ENCODE results near the gene CCDC6.
"Not testable (repeated sequence)": the region's sequence is repeated elsewhere in the genome, so short reads cannot be mapped to it uniquely, and the experiment has no call there.

CCDC6 gene

DNA sequence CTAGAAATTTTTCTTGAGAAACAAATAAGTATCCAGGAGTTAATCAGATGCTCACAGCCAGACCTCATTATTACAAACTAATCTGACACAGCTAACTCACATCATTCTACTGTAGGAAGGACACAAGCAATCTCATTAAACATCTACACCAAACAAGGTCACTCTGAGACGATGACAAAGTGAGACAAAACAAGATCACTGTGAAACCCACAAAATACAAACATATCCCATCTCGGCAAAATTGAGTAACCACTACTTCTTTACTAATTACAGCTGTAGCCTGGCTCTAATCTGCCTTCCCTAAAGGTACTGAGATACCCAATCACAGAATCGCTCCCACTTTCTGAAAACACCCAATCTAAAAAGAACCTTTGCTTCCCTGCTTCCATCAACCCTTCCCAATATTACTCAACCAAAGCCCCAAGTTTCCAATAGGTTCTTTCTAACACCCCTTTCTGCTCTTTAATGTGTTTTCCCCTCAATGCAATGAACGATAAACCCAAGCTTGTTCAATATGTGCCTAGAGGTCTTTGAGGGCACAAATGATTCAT lies 26.9 kb downstream of the CCDC6 start:
- DNase-seq = no peak

DNA sequence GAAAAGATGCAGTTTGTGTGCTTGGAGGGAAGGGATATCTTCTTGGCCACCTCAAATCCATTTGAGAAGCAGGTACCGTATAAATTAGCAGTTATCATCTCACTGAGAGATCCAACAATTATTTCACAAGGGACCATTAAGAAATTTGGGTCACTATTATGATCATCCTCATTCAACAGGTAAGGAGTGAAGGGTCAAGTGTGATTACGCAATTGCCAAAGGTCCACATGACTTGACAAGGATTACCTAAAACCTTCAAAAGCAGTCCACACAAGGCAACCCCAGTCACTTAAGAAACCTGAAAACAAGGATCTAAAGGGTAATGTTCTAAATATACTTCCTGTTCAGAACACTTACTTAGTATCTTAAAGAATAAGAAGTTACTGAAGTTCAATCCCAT lies 27.4 kb downstream of the CCDC6 start:
- DNase-seq = no peak

DNA sequence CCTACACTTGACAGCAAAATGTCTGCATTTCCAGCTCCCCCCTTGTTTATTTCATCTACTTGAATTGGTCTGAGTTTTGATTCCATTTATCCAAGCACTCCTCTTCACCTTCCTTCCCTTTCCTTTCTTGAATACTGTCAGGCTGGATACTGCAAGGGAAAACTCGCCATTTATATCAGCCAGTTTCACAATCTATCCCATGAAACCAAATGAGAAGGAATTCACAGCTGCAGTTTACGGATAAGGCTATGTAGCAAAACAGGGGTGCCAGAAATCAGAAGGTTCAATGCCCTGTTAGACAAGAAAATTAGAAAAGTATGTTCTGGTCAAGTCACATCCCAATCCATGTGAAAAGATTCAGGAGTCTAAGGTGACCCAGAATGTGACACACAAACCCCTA lies 28.1 kb downstream of the CCDC6 start:
- DNase-seq = no peak

DNA sequence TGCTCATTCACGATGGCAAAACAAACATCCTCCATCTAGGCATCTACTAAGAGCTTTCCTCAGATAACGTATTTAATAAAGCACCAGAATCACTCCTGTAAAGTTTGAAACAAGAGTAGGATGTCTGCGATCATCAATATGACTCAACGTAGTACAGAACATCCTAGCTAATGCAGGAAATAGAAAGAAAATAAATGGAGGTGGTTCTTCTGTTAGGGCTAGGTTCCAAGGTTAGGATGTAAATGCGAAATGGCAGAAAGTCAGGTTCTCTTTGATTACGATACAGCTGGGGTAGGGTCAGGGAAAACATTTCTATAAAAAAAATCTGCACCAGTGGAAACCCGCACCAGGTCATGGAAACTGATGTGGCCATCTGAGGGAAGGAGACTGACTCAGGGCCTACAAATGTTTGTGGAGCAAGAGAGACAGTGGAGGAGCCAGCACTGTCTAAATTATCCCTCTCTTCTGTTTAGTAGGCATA lies 29.1 kb downstream of the CCDC6 start:
- no peak for DNase-seq

DNA sequence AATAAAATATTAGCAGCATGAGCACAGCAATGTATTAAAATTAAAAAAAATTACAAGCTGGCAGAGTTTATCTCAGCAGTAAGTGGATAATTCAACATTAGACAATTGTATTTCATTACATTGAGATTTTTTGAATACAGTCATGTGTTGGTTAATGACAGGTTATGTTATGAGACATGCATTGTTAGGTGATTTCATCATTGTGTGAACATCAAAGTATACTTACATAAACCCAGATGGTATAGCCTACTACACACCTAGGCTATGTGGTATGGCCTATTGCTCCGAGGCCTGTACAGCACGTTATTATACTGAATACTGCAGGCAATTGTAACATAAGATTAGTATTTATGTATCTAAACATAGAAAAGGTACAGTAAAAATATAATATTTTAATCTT lies 29.7 kb downstream of the CCDC6 start:
- DNase-seq = no peak

DNA sequence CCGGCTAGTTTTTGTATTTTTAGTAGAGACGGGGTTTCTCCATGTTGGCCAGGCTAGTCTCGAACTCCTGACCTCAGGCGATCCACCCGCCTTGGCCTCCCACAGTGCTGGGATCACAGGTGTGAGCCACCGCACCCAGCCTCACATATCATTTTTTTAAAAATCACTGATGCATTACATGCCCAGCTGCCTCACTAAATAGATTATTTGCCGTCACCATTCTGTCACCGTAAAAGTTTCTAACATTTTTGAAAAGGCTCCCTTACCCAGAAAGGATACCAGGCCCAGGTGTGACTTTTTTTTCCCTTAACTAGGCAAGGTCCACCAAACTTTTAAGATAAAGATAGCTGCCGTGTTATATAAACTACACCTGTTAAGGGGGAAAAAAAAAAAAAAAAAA lies 30.1 kb downstream of the CCDC6 start:
- DNase-seq = not testable (repeated sequence)

DNA sequence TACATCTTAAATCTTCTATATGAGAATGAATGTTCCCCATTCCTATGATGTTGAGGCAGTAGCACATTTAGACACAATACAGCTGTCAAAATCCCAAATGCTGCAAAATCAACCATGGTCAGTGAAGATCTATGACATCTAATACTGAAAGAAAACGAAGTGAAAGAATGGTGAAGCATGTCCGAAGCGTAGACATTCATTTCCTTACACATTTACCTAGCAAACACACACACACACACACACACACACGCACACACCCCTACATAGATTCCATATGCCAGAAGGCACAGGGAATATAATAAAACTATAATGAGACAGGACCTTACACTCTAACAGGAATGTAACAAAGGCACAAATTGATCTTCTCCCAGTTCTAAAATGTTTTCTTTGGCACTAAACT lies 32.5 kb downstream of the CCDC6 start:
- DNase-seq = no peak

DNA sequence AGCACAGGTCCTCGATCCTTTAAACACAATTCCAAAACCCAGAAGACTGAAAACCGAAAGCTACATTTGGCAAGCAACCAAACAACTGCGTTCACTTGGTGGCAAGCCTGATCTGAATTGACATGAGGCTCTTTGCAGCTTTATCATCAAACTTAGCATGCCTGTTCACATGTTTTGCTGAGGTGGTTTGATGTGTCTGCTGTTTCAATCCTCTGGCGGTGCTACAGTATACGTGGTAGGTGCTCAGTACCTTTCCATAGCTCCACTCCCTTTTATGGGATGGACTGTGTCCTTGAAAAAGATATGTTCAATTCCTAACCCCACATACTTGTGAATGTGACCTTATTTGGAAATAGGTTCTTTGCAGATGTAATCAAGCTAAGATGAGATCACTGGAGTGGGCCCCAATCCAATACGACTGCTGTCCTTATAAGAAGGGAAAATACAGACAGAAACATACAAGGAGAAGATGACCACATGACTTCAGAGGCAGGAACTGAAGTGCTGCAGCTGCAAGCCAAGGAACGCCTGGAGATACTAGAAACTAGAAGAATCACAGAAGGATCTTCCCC lies 33.4 kb downstream of the CCDC6 start:
- peak; percentile 47 for DNase-seq

DNA sequence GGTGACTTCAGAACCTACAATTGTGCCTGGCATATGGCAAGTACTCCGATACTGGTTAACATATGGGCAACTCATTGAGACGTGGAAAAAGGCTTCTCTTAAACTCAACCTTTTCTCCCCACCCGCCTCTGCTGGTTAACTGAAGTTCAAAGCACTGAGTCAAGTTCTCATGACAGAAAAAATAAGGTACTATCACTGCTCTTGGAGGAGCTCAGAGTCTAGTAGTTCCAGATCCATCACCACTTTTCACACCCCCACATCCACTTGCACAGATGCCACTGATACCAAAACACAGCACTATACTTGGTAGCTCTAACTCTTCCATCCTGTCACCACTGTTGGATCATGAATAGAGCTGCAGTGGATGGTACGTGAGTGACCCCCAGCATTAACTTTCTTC lies 36.2 kb downstream of the CCDC6 start:
- no peak for DNase-seq

DNA sequence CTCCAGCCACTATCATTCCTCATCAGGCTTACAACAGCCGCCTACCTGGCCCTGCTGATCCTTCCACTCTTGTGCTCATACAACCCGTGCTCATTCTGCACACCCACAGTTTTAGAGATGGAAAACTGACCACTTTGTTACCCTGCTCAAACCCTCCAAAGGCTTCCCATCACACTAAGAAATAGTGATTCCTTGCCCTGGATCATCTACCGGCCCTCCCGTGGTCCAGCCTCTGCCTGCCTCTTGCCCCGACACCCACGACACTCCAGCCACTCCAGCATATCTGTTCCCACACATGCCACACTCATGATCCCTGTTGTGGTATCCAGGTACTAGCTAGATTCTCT lies 36.8 kb downstream of the CCDC6 start:
- no peak for DNase-seq

DNA sequence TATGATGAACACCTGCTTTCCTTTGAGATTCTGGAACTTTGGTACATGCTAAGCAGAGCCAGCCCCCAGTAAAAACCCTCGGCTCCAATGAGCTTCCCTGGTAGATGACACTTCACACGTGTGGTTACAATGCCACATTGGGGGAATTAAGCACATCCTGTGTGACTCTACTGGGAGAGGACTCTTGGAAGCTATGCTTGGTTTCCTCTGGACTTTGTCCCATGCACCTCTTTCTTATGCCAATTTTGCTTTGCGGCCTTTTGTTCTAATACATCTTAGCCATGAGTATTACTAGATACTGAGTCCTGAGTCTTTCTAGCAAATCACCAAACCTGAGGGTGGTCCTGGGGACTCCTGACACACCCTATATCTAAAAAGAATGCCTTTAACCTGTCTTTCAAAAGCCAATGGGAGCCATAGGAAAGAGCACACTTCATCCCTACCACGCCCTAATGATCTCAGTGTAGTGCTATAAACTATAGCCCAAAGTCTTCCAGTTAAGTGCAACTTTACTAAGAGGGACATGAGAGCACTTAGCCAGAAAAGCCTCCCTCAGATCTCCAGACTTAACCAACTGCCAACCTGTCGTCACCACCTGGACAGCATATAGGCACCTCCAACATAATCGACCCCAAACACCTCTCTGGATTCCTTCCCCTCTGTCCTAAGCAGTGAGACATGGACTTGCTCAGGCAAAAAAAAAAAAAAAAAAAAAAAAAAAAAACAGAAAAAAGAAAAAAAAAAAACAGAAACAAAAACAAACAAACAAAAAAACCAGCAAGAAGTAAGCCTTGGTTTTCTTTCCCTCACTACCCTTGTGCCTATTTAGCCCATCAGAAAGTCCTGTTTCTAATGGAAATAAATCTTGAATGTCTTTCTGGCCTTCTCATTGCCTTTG lies 37.4 kb downstream of the CCDC6 start:
- no peak for DNase-seq

DNA sequence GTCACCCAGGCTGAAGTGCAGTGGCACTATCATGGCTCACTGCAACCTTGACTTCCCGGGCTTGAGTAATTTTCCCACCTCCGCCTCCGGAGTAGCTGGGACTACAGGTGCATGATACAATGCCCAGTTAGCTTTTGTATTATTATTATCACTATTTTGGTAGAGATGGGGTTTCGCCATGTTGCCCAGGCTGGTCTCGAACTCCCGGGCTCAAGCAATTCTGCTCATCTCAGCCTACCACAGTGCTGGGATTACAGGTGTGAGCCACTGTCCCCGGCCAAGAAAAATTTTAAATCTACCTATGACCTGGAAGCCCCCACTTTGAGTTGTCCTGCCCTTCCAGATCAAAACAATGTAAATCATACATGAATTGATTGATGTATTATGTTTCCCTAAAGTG lies 38.8 kb downstream of the CCDC6 start:
- DNase-seq = no peak

DNA sequence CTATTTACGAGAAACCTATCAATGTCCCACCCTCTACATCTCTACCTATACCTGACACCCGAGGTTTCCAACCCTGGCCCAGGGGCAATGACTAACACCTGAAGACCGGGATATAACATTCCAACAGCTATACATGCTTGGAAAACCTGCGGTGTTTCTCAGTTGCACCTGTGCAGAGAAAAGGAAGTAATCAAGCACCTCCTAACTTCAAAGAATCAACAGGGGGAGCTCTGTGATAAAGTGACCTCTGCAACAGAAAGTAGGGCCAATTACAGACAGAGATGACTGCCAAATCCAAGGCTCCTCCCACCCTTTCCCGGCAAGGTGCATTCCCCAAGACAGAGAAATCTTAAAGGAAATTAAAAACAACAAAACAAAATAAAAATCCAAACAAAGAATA lies 41.3 kb downstream of the CCDC6 start:
- no peak for DNase-seq

DNA sequence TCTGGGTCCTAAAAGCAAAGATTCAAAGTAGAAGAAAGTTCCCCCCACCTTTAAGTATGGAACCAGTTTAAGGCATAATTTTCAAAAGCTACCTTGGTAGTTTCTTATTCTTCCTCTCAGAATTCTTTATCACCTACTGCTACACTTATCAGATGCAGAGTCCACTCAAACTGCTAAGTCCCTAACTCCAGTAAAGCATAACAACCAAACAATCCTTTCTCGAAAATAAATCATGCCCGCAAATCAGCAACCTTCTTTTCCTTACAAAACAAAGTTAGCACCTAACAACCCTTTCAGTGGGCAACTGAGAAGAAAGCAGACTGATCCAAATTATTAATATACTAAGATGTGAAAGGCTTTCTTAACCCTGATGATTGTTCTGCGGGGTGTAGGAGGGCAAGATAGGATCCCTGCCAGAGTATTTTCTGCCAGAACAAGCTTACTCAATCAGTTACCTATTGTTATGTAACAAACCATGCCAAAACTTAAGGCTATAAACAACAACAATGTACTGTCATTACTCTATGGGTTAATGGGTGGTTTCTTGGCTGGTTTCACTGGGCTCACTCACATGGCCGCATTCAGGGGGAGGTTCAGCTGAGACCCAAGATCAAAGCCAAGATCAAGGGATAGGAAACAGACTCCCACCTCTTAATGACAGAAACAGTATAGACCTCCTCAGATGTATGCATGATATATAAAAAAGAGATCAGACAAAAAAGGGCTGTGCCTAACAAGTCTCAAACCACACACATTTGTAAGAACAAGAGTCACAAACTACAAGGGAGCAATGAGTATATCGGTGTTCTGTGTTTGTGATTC lies 42.0 kb downstream of the CCDC6 start:
- DNase-seq = no peak

DNA sequence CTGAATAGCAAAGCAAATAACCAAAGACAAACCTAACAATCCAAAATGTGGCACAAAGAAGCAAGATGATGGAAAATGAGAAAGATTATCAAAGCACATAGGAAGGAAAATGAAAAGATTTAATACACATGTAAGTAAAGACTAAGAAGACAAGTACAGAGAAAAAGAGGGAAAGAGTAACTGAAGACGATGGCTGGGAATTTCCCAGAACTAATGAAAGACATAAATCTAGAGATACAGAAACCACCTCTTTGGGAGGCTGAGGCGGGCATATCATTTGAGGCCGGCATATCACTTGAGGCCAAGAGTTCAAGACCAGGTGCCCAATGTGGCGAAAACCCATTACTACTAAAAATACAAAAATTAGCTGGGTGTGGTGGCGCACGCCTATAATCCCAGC lies 46.8 kb downstream of the CCDC6 start:
- no peak for DNase-seq

DNA sequence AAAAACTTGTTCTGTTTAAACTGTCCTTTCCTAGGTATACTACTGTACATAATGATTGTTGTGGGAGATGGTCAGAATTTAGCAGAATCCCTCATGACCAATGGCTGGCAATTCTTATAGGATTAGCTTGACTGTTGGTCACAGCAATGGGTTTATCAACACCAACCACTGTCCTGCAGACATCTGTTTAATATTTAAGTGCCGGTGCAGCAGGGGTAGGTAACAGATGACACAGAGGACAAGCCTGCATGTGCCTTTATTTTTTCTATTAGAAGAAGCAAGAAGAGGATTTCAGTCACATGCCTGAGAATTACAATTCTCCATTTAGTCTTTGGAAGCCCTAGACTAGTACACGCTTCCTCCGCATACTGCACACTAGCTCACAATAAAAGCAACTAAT lies 48.4 kb downstream of the CCDC6 start:
- DNase-seq = no peak

DNA sequence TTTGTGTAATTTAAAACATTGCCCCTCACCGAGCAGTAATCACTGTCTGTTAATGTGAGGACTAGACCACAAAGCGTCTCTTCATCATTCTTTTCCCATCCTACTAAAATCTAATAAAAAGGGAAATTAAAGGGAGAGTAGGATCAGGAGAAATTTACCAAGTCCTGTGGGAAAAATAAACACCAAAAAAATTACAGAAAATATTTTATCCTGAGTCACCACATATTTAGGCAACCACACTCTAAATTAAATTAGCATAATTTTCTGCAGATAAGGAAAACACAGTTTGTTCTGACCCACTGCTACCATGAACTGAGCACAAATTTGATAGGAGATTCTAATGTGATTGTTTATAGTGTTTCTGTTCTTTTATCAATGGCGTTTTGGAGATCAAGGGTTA lies 49.3 kb downstream of the CCDC6 start:
- no peak for DNase-seq

DNA sequence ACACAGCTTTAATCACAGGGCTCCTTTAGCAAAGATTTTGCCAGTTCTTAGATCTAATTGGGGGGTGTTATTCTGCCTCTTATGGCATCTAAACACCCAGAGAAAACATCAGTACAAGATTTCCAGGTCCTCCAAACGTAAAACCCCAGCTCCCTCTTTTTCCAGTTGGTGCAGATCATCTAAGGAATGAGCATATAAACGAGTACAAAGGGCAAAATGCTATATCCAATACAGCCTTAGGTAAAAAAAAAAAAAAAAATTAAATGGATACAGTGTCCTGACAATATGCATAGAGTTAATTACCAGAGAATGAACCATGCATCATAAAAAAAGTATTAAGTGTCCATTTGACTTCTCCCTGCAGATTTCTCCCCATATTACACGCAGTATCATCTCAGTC lies 50.3 kb downstream of the CCDC6 start:
- no peak for DNase-seq

DNA sequence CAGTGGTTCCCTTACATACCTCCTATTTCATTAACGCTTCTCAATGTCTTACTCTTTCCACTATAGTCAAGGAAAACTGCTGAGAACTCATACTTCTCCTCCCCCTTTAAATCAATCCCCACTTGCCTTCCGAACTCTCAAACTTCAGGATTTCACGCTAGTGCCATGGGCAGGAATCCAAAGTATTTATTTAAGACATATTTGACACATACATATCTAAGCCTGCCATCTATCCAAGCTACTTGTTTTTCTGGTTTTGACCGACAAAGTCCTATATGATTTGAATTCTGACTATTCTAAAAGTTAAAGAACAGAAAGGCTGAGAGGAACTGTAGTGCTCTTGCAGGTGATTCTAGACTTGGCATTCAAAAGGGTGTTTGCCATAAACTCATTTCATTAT lies 51.8 kb downstream of the CCDC6 start:
- no peak for DNase-seq

DNA sequence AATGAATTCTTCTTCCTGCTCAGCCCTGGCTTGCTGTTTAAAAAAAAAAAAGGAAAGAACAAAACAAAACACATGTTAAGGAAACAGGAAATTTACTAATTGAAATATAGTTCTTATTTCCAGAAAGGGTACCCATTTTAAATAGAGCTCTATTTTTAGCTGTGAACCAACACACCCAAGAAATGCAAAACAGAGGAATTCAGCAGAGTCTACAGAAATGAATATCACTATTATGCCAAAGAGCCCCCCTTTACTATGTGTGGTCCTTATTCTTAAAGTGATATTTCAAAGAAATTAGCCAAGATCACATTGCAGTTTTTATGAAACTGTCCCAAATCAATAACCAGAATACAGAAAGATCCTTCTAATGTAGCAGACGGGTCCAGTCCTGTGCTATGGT lies 53.7 kb downstream of the CCDC6 start:
- no peak for DNase-seq

DNA sequence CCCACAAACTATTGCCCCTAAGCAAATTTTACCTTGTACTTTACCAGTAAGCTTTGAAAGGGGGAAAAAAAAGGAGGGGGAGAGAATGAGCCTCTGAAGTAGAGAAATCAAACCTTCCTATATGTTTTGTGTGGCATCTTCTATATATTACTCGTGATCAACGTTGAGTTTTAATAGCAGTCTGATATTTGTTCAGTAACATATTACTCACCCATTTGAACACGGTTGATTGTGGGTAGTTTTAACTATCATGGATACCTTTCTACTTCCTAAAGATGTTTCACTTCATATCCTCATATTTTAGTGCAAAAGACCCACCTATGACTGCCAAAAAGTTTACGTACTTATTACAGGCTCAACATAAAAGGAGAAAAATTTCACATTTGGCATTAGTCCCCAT lies 54.5 kb downstream of the CCDC6 start:
- DNase-seq = no peak

DNA sequence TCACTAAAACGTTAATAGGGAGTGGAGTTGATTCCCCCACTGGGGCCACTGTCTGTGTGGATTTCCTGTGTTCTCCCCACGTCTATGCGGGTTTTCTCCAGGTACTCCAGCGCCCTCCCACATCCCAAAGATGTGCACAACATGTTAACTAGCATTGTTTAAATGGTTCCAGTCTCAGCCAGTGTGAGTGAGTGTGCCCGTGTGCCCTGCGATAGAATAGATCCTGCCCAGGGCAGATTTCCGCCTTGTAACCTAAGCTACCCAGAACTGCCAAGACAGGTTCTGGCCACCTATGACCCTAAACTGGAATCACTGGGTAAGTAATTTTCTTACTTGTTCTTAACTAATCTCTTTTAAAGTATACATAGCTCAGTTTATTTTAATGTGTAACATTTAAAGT lies 58.5 kb downstream of the CCDC6 start:
- no peak for DNase-seq

DNA sequence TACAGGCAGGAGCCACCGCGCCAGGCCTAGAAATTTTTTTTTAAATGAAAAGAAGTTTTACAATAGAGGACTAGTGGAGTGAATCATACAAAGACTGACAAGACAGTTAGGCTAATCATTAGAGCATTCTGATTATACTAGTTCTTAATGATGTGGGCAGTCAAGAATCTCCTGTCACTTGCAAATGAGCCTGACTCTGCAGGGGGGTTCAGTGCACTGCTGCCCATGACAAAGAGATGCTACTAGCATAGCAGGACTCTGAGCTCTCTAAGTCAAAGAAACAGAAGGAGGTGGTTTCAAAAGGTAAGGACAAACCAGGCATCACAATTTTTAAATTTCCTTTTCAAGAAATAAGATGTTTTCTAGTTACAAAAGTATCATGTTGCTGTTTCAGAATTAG lies 59.0 kb downstream of the CCDC6 start:
- no peak for DNase-seq

DNA sequence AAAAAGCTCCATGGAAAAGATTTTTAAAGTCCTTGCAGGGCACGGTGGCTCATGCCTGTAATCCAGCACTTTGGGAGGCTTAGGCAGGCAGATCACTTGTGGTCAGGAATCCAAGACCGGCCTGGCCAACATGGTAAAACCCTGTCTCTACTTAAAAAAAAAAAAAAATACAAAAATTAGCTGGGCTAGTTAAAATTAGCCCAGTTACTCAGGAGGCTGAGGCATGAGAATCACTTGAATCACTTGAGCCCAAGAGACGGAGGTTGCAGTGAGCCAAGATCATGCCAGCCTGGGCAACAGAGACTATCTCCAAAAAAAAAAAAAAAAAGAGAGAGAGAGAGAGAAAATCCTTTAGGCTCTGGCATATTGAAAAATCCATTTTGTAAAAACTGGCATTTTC lies 61.9 kb downstream of the CCDC6 start:
- DNase-seq = no peak
